NCI-H1105 treated with DMSO at 0.1 percent for 48 hours (cell line): ENCODE data around the gene UPF1.

Experiments used
- DNase-seq: peaks from one replicate; lab custom pipeline; 2025; lab: John Stamatoyannopoulos, UW

UPF1 gene

GRCh38 chr19:18875726-18876125 lies 44.0 kb downstream of the UPF1 start:
- no peak for DNase-seq

- DNase-seq = no peak
Measured at GRCh38 chr19:18876865-18877264, 45.1 kb downstream of the UPF1 start.

- no peak for DNase-seq
Measured at GRCh38 chr19:18878058-18878797, 46.5 kb downstream of the UPF1 start.

GRCh38 chr19:18878858-18879578 lies 47.3 kb downstream of the UPF1 start:
- DNase-seq = no peak

GRCh38 chr19:18879579-18880373 lies 48.0 kb downstream of the UPF1 start:
- no peak for DNase-seq

- no peak for DNase-seq
Measured at GRCh38 chr19:18881491-18881890, 49.7 kb downstream of the UPF1 start.

- no peak for DNase-seq
Measured at GRCh38 chr19:18883526-18884304, 52.0 kb downstream of the UPF1 start.

GRCh38 chr19:18886972-18887371 lies 55.2 kb downstream of the UPF1 start:
- DNase-seq = no peak

- DNase-seq = no peak
Measured at GRCh38 chr19:18889949-18890745, 58.4 kb downstream of the UPF1 start.

- no peak for DNase-seq
Measured at GRCh38 chr19:18893587-18894253, 62.0 kb downstream of the UPF1 start.

GRCh38 chr19:18894254-18895037 lies 62.7 kb downstream of the UPF1 start:
- DNase-seq = peak; percentile 92

GRCh38 chr19:18895038-18895823 lies 63.5 kb downstream of the UPF1 start:
- DNase-seq = peak; percentile 24

GRCh38 chr19:18895824-18896341 lies 64.1 kb downstream of the UPF1 start, which contains the start of gene CERS1:
Gene CERS1, minus strand, starts transcription at chr19:18896158. Its CDS starts 86 bp downstream, at chr19:18896072.
- peak; percentile 45 for DNase-seq

GRCh38 chr19:18896421-18896841 lies 64.7 kb downstream of the UPF1 start:
- DNase-seq = no peak

GRCh38 chr19:18897094-18898029 lies 65.6 kb downstream of the UPF1 start:
- DNase-seq = no peak

- no peak for DNase-seq
Measured at GRCh38 chr19:18898081-18898606, 66.4 kb downstream of the UPF1 start.
